Endothelial cell of umbilical vein (primary cell): Measurements from ENCODE around the gene DMD. TPM values are rescaled to one million over a fixed set of nuclear protein-coding genes. Genes with fewer than 3 reads are reported as not detected.

Experiments
- BruUV-seq: library from RNA; stranded (reverse); fragments of 400-500 nt; replicated peaks from 2 replicates; lab custom pipeline; 2021; lab: Mats Ljungman, UMichigan
- CTCF ChIA-PET: fragments of 300-600, 350-600 bp; sonication (Branson Sonifier 250); formaldehyde crosslinking; loops from one replicate; lab custom pipeline; 2021; ENCODE audit warnings: antibody characterized with exemption, inconsistent platforms; lab: Charles Lee
- POLR2A ChIA-PET: fragments of 300-600, 350-600 bp; sonication (Branson Sonifier 250); formaldehyde crosslinking; loops from one replicate; lab custom pipeline; 2021; ENCODE audit warnings: antibody characterized with exemption, inconsistent platforms; lab: Charles Lee
- DNase-seq: peaks from one replicate; pipeline ENCODE4 v3.0.0-alpha.2; 2011; ENCODE audit warnings: low read depth, low spot score
- FAIRE-seq: peaks from 2 replicates; lab custom pipeline; 2011; peaks lifted over from hg19 to GRCh38; lab: Jason Lieb, UNC
- H2AFZ ChIP-seq: 2 replicates; pipeline ENCODE4 v1.6.0; 2012; ENCODE audit warnings: low read depth, low read length, control low read depth, inconsistent platforms
- H3K27ac ChIP-seq: 2 replicates; pipeline ENCODE4 v1.5.1; 2011; ENCODE audit warnings: low read depth, mild to moderate bottlenecking, control low read depth, low read length, moderate library complexity; ENCODE audit not compliant: insufficient read depth
- H3K27me3 ChIP-seq, 2 experiments: 2 replicates each; pipeline versions ENCODE4 v1.6.0 to v1.6.1; 2011; ENCODE audit warnings: low read length in 2 of 2, mixed read lengths in 1 of 2; ENCODE audit not compliant: control insufficient read depth in 2 of 2, insufficient read depth in 2 of 2
- H3K36me3 ChIP-seq, 2 experiments: 2 replicates in 1 of 2; 3 replicates in 1 of 2; pipeline ENCODE4 v1.5.1; 2011; ENCODE audit warnings: low read length in 2 of 2, mild to moderate bottlenecking in 1 of 2, moderate library complexity in 1 of 2; ENCODE audit not compliant: control insufficient read depth in 2 of 2, insufficient read depth in 2 of 2; ENCODE audit errors: extremely low read depth in 1 of 2
- H3K4me1 ChIP-seq: 3 replicates; pipeline ENCODE4 v1.5.1; 2011; ENCODE audit warnings: mild to moderate bottlenecking, low read length; ENCODE audit not compliant: control insufficient read depth, insufficient read depth; ENCODE audit errors: extremely low read depth
- H3K4me2 ChIP-seq: 2 replicates; pipeline ENCODE4 v1.6.1; 2011; ENCODE audit warnings: low read length, control low read depth, mixed read lengths; ENCODE audit not compliant: insufficient read depth
- H3K4me3 ChIP-seq, 3 experiments: fragments of 200-600 bp in 1 of 3; sonication (generic), shearing (Covaris generic) in 1 of 3; replicated peaks in 1 of 3; 2 replicates each; pipeline ENCODE4 v1.5.1; 2011 to 2016; ENCODE audit warnings: control low read depth in 3 of 3, low read length in 3 of 3, mild to moderate bottlenecking in 2 of 3, inconsistent platforms in 1 of 3, low read depth in 1 of 3, moderate library complexity in 1 of 3; ENCODE audit not compliant: insufficient read depth in 1 of 3
- H3K79me2 ChIP-seq: 2 replicates; pipeline ENCODE4 v1.6.0; 2012; ENCODE audit warnings: low read length, inconsistent platforms; ENCODE audit not compliant: control insufficient read depth, insufficient read depth
- H3K9ac ChIP-seq: replicated peaks from 2 replicates; pipeline ENCODE3; 2011; ENCODE audit warnings: low read length, control low read depth; ENCODE audit not compliant: insufficient read depth; ENCODE audit errors: extremely low read depth
- H3K9me1 ChIP-seq: replicated peaks from 3 replicates; pipeline ENCODE4 v1.6.0; 2011; ENCODE audit warnings: mild to moderate bottlenecking, low read length; ENCODE audit not compliant: control insufficient read depth, insufficient read depth; ENCODE audit errors: extremely low read depth
- H3K9me3 ChIP-seq: replicated peaks from 2 replicates; pipeline ENCODE4 v1.5.1; 2012; ENCODE audit warnings: low read length, inconsistent platforms; ENCODE audit not compliant: control insufficient read depth, insufficient read depth
- H4K20me1 ChIP-seq: replicated peaks from 2 replicates; pipeline ENCODE3; 2011; ENCODE audit warnings: mild to moderate bottlenecking, low read length; ENCODE audit not compliant: control insufficient read depth, insufficient read depth; ENCODE audit errors: extremely low read depth
- CTCF ChIP-seq, 2 donors: IDR thresholded peaks; 1 replicate in 1 of 2; 2 replicates in 1 of 2; pipeline ENCODE4 v1.5.1; 2011; ENCODE audit warnings: low read length in 2 of 2, mild to moderate bottlenecking in 2 of 2, moderate library complexity in 2 of 2, control low read depth in 1 of 2, inconsistent platforms in 1 of 2, low read depth in 1 of 2; ENCODE audit not compliant: insufficient read depth in 1 of 2; ENCODE audit errors: extremely low read depth in 1 of 2
- EZH2 ChIP-seq: IDR thresholded peaks from 2 replicates; pipeline ENCODE4 v1.6.1; 2012; ENCODE audit warnings: borderline replicate concordance, low read depth, mild to moderate bottlenecking, moderate library complexity, low read length, inconsistent platforms; ENCODE audit not compliant: severe bottlenecking
- FOS ChIP-seq: IDR thresholded peaks from 2 replicates; pipeline ENCODE4 v1.6.1; 2011; ENCODE audit warnings: mild to moderate bottlenecking, low read length, moderate library complexity, borderline replicate concordance; ENCODE audit not compliant: insufficient read depth
- GATA2 ChIP-seq: IDR thresholded peaks from 2 replicates; pipeline ENCODE4 v1.7.0; 2011; ENCODE audit warnings: low read depth, mild to moderate bottlenecking, moderate library complexity, mixed read lengths, low read length; ENCODE audit not compliant: insufficient read length, insufficient read depth
- JUN ChIP-seq: IDR thresholded peaks from 2 replicates; pipeline ENCODE4 v1.6.1; 2011; ENCODE audit warnings: borderline replicate concordance, low read depth; ENCODE audit not compliant: insufficient read length, insufficient read depth
- MAX ChIP-seq: IDR thresholded peaks from 2 replicates; pipeline ENCODE4 v1.6.1; 2011; ENCODE audit not compliant: insufficient read depth, insufficient read length
- MYC ChIP-seq: IDR thresholded peaks from one replicate; pipeline ENCODE4 v1.6.1; 2011; ENCODE audit warnings: mild to moderate bottlenecking, low read depth, low read length
- POLR2A ChIP-seq: IDR thresholded peaks from 2 replicates; pipeline ENCODE4 v1.6.1; 2012; ENCODE audit warnings: low read depth, mild to moderate bottlenecking, control low read depth, low read length
- POLR2AphosphoS5 ChIP-seq: IDR thresholded peaks from 2 replicates; pipeline ENCODE4 v1.6.1; 2012; ENCODE audit warnings: low read depth, mild to moderate bottlenecking, control low read depth, low read length, moderate library complexity; ENCODE audit not compliant: insufficient read depth
- dilution Hi-C: fragments of 300-500 bp; cut with MboI; formaldehyde crosslinking; loops from one replicate; pipeline ENCODE4 v1.15.0; 2019; ENCODE audit warnings: low sequenced_read_pairs; ENCODE audit not compliant: extremely low pct_ligation_motif_present
- intact Hi-C: fragments of 100-400 bp; cut with micrococcal nuclease; formaldehyde crosslinking; loops from one replicate; pipeline ENCODE4 v1.10.0; 2022
- polyA plus RNA-seq, 4 experiments: library from polyadenylated mRNA; depleted of rRNA in 3 of 4; stranded (reverse) in 3 of 4; unstranded in 1 of 4; fragments of >200 nt; gene quantifications; 2 replicates each; pipeline versions ENCODE4 v1.2.1 to v1.2.3, GENCODE V29; 2011 to 2012; ENCODE audit warnings: missing spikeins in 1 of 4
- total RNA-seq: library from RNA; stranded (reverse); gene quantifications from 2 replicates; pipeline ENCODE4 v1.2.3, GENCODE V29; 2021

The DMD gene
- total and polyA plus RNA-seq, 2 donors (not counting 3 experiments of a cell fraction or from before 2014, with no cell fraction given) = 7.3 to 9.0 TPM

- Histone ChIP-seq H3K79me2 (no peaks in the 10 kb centered on the region), H3K9me3 (no peaks in the 10 kb centered on the region), H3K4me2 (no peak overlapping the region), H4K20me1 (no peaks in the 10 kb centered on the region), H3K27me3 (no peaks in the 10 kb centered on the region), H3K4me3 (no peak overlapping the region), H3K4me1 (no peaks in the 10 kb centered on the region), H2AFZ (no peak overlapping the region), H3K9ac (no peak overlapping the region), H3K36me3 (no peaks in the 10 kb centered on the region), H3K27ac (no peak overlapping the region), H3K9me1 (no peaks in the 10 kb centered on the region)
- TF ChIP-seq GATA2 (no peak), FOS (no peak), MAX (no peak), MYC (no peak), JUN (no peak)
- DNase-seq = no peak
- ChIA-PET POLR2A (no interaction called here), CTCF (no interaction called here)
- dilution Hi-C loops (no loop called here), intact Hi-C loops (no loop called here)
- no TSS peak for BruUV-seq
- FAIRE-seq = no peak
Measured at GRCh38 chrX:31805781-31806180, 1405.6 kb downstream of the DMD start.

- H3K27ac ChIP-seq = no peak overlapping the region
- no peak overlapping the region for H3K4me3 ChIP-seq
- no TSS peak for BruUV-seq
- ChIA-PET POLR2A (no interaction called here), CTCF (no interaction called here)
- TF ChIP-seq MAX (no peak), FOS (no peak), EZH2 (no peak), CTCF (IDR thresholded peaks at IDR 0.05; ENCODE audit: extremely low read depth in 1 of 2, insufficient read depth in 1 of 2, low read depth in 1 of 2, low read length in 2 of 2) (no peak), POLR2A (no peak), POLR2AphosphoS5 (no peak), GATA2 (no peak)
- H3K36me3 ChIP-seq = no peaks in the 10 kb centered on the region
- DNase-seq = no peak
- no peaks in the 10 kb centered on the region for H4K20me1 ChIP-seq
- no peak for FAIRE-seq
- dilution Hi-C loops (no loop called here), intact Hi-C loops (no loop called here)
- H3K9me3 ChIP-seq = no peaks in the 10 kb centered on the region
- H3K27me3 ChIP-seq = no peaks in the 10 kb centered on the region
- no peaks in the 10 kb centered on the region for H3K9me1 ChIP-seq
- H3K9ac ChIP-seq = no peak overlapping the region
- H2AFZ ChIP-seq = no peak overlapping the region
- no peak overlapping the region for H3K4me2 ChIP-seq
- H3K4me1 ChIP-seq = no peaks in the 10 kb centered on the region
- no peaks in the 10 kb centered on the region for H3K79me2 ChIP-seq
Measured at GRCh38 chrX:31800219-31800618, 1411.1 kb downstream of the DMD start.
